Fibroblast of lung (primary cell): ENCODE data around the gene CD200.

ENCODE experiments used
- EZH2 ChIP-seq: IDR thresholded peaks from 2 replicates; pipeline ENCODE4 v1.5.1; 2012; ENCODE audit warnings: low read length, control low read depth, mild to moderate bottlenecking; ENCODE audit errors: missing control alignments
- TF ChIP-seq, protein P1 (sequence below), 2 donors: IDR thresholded peaks in 1 of 2; conservative IDR thresholded peaks in 1 of 2; 1 replicate in 1 of 2; 2 replicates in 1 of 2; pipeline ENCODE4 v1.5.1; 2011 to 2012; ENCODE audit warnings: low read length in 2 of 2, control low read depth in 1 of 2, inconsistent platforms in 1 of 2, low read depth in 1 of 2, mild to moderate bottlenecking in 1 of 2

DNA sequence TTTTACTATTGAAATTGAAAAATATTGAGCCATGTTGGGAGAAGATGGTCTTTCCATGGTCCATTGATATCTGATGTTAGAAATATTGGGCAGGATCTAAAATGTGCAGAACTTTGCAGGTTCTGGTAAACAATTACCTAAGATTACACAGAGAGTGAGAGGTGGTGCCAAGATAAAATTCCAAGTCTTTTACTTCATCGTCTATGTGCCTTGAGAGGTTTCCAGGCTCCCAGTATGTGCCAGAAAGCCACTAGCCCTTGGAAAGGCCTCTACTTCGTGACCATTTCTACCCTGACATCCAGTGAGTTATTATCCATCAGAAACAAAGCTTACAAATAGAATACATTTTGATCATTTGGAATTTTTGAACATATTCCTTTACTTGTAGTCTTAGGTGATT lies 27.6 kb downstream of the CD200 start:
- no peak for TF ChIP-seq EZH2
- TF ChIP-seq, protein P1, sequence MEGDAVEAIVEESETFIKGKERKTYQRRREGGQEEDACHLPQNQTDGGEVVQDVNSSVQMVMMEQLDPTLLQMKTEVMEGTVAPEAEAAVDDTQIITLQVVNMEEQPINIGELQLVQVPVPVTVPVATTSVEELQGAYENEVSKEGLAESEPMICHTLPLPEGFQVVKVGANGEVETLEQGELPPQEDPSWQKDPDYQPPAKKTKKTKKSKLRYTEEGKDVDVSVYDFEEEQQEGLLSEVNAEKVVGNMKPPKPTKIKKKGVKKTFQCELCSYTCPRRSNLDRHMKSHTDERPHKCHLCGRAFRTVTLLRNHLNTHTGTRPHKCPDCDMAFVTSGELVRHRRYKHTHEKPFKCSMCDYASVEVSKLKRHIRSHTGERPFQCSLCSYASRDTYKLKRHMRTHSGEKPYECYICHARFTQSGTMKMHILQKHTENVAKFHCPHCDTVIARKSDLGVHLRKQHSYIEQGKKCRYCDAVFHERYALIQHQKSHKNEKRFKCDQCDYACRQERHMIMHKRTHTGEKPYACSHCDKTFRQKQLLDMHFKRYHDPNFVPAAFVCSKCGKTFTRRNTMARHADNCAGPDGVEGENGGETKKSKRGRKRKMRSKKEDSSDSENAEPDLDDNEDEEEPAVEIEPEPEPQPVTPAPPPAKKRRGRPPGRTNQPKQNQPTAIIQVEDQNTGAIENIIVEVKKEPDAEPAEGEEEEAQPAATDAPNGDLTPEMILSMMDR (conservative IDR thresholded peaks at IDR 0.05 in 1 of 2, IDR thresholded peaks at IDR 0.05 in 1 of 2; ENCODE audit: low read depth in 1 of 2, low read length in 2 of 2) = no peak
